Type B pancreatic cell (in vitro differentiated cells): ENCODE results near the gene RPS15A. TPM values are rescaled to one million over a fixed set of nuclear protein-coding genes. Genes with fewer than 3 reads are reported as not detected.

ENCODE experiments used
- DNase-seq: peaks from one replicate; pipeline ENCODE4 v3.0.0; 2021; ENCODE audit warnings: mixed read lengths; ENCODE audit not compliant: unreplicated experiment; ENCODE audit errors: extremely low spot score
- H3K27ac Mint-ChIP-seq: 2 replicates; pipeline ENCODE4 v1.8.0; 2021; ENCODE audit warnings: mild to moderate bottlenecking, mixed read lengths
- H3K27me3 Mint-ChIP-seq: 2 replicates; pipeline ENCODE4 v1.8.0; 2021; ENCODE audit warnings: mixed read lengths
- H3K36me3 Mint-ChIP-seq: 2 replicates; pipeline ENCODE4 v1.8.0; 2021; ENCODE audit warnings: mixed read lengths
- H3K4me1 Mint-ChIP-seq: one replicate; pipeline ENCODE4 v1.8.0; 2021; ENCODE audit warnings: mixed read lengths; ENCODE audit not compliant: unreplicated experiment
- H3K4me3 Mint-ChIP-seq: 2 replicates; pipeline ENCODE4 v1.8.0; 2021; ENCODE audit warnings: mild to moderate bottlenecking, mixed read lengths
- H3K9me3 Mint-ChIP-seq: 2 replicates; pipeline ENCODE4 v1.8.0; 2021; ENCODE audit warnings: mixed read lengths
- CTCF ChIP-seq: fragments of 200-600 bp; sonication (generic); conservative IDR thresholded peaks from 2 replicates; pipeline ENCODE4 v1.5.0; 2021; ENCODE audit warnings: antibody characterized with exemption, mild to moderate bottlenecking
- total RNA-seq: library from RNA; stranded (reverse); gene quantifications from 2 replicates; pipeline ENCODE4 v1.2.1, GENCODE V29; 2021; ENCODE audit warnings: low replicate concordance

Gene RPS15A
- total RNA-seq, 1 donor from 2014 or later: 1,807 TPM

DNA sequence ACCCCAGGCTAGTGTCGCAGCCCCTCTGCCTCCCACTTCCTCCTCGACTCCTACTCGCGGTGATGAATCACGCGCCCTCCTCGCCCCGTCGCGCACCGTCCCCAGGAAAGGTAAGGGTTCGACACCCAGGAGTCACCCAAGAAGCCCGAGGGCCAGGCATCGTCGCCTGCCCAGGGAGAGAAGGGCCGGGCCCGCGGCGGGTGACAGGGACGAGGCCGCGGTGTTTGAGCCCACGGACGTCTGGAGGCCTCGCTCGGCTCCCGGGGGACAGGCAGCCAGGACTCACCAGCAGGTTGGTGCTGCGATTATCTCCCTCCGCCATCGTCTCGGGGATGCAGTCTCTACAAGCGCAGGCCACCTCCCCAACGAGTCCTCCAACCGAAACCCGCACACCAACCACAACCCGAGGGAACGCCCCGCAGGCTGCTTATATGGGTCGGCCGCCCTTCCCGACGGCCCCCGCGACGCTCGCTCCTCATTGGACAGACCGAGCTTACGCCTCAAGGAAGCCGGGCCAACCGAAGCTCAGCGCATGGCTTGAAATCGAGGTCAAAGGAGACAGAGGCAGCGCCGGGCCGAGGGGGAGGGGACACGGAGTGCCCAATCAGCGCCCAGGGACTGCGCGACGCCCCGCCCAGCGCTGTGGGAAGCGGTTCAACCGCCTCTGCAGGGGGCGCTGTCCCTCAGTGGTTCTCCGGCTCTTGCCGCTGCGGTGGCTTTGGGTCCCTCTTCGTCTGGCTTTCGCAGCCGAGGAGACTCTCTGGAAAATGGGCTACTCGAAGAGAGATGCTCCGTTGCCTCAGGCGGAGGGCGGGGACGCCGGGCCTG lies 11.2 kb upstream of the RPS15A start, which contains the start of gene ARL6IP1:
Gene ARL6IP1, minus strand, starts transcription at position 405 of the 828 bp plus-strand sequence. Its CDS starts 83 bp downstream, at position 322.
- Mint-ChIP-seq H3K4me3 (peak within 1 kb of the TSS; percentile 98), H3K4me1 (peaks cover 27% of the 10 kb centered on the region), H3K36me3 (peaks cover 12% of the 10 kb centered on the region), H3K27me3 (peaks cover 3% of the 10 kb centered on the region), H3K9me3 (no peaks in the 10 kb centered on the region), H3K27ac (peak within 1 kb of the TSS; percentile 97)
- TF ChIP-seq CTCF: peak; percentile 90
- DNase-seq: peak; percentile 98

DNA sequence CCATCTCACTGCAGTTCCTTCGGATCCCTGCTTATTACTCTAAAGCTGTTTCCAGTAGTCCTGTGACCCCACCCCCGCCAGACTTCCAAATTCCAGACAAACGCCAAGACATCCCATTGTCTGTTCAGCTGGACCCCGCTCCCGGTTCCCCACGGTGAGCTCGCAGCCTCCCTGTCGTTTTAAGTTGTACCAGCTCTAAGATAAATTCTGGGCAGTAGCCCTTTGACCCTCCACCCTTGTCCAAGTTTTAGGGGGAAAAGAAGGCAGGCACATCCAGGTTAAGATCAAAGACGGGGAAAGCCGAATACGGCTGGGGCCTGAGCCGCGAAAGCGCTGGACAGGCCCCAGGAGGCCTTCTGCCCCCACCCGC lies 10.6 kb upstream of the RPS15A start:
- TF ChIP-seq CTCF: no peak
- no peaks in the 10 kb centered on the region for H3K9me3 Mint-ChIP-seq
- H3K27ac Mint-ChIP-seq: peak overlapping the region; percentile 97
- H3K27me3 Mint-ChIP-seq: peaks cover 3% of the 10 kb centered on the region
- peak overlapping the region; percentile 98 for H3K4me3 Mint-ChIP-seq
- peaks cover 30% of the 10 kb centered on the region for H3K4me1 Mint-ChIP-seq
- no peak for DNase-seq
- peaks cover 12% of the 10 kb centered on the region for H3K36me3 Mint-ChIP-seq

DNA sequence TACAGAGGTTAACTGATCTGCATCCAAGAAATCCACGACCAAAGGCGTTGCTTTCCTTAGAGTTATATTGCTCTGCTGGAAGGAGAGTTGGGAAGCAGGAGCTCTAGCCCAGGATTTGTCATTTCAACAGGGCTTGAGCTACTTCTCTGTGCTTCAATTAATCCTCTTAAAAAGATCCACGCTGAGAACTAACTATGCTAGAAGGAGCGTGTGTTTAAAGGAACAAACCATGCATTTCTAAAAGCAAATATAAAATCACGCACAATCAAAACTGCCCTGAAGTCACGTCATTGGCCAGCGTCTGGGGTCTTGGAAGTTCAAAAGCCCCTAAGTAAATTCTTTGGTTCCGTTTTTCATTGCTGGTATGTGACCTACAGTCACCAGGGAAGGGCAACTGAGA lies 10.2 kb upstream of the RPS15A start:
- H3K27me3 Mint-ChIP-seq: peaks cover 3% of the 10 kb centered on the region
- peaks cover 30% of the 10 kb centered on the region for H3K4me1 Mint-ChIP-seq
- no peak for DNase-seq
- H3K36me3 Mint-ChIP-seq: peaks cover 12% of the 10 kb centered on the region
- TF ChIP-seq CTCF: no peak
- peak overlapping the region; percentile 97 for H3K27ac Mint-ChIP-seq
- peak overlapping the region; percentile 98 for H3K4me3 Mint-ChIP-seq
- no peaks in the 10 kb centered on the region for H3K9me3 Mint-ChIP-seq

- Mint-ChIP-seq H3K27me3 (peaks cover 3% of the 10 kb centered on the region), H3K36me3 (peaks cover 12% of the 10 kb centered on the region), H3K4me3 (peak overlapping the region; percentile 98), H3K9me3 (no peaks in the 10 kb centered on the region), H3K27ac (peak overlapping the region; percentile 97), H3K4me1 (peaks cover 30% of the 10 kb centered on the region)
- TF ChIP-seq CTCF: no peak
- no peak for DNase-seq
These were observed 9.4 kb upstream of the RPS15A start for GRCh38 chr16:18799500-18799899.

GRCh38 chr16:18797746-18798145 lies 7.6 kb upstream of the RPS15A start:
- no peak for DNase-seq
- peak overlapping the region; percentile 52 for H3K4me3 Mint-ChIP-seq
- no peaks in the 10 kb centered on the region for H3K9me3 Mint-ChIP-seq
- H3K27me3 Mint-ChIP-seq: peaks cover 3% of the 10 kb centered on the region
- peaks cover 25% of the 10 kb centered on the region for H3K4me1 Mint-ChIP-seq
- H3K36me3 Mint-ChIP-seq: peaks cover 21% of the 10 kb centered on the region
- no peak for TF ChIP-seq CTCF
- no peak overlapping the region for H3K27ac Mint-ChIP-seq
